ENCODE measurements around the gene IGLON5. TPM values are rescaled to one million over a fixed set of nuclear protein-coding genes. Genes with fewer than 3 reads are reported as not detected.
A peak's percentile ranks its signal among the peaks of the same experiment; 100 is the strongest.

Gene IGLON5
- total RNA-seq, 1 experiment from 2014 or later, result 1.2 TPM

GRCh38 chr19:51338563-51339312 lies 27.3 kb downstream of the IGLON5 start:
- DNase-seq (ENCODE audit: low spot score), result peak; percentile 89

GRCh38 chr19:51339313-51339686 lies 27.9 kb downstream of the IGLON5 start:
- no peak for DNase-seq (ENCODE audit: low spot score)

- DNase-seq (ENCODE audit: low spot score), result peak; percentile 99
Measured at GRCh38 chr19:51339687-51340656, 28.5 kb downstream of the IGLON5 start.

GRCh38 chr19:51341066-51341465 lies 29.6 kb downstream of the IGLON5 start:
- no peak for DNase-seq (ENCODE audit: low spot score)

GRCh38 chr19:51341976-51342580 lies 30.6 kb downstream of the IGLON5 start, which contains the start of gene VSIG10L:
TSS of gene VSIG10L (minus strand) at chr19:51342139. CDS start at chr19:51342124, 15 bp downstream.
- DNase-seq (ENCODE audit: low spot score), result no peak

GRCh38 chr19:51342631-51343569 lies 31.5 kb downstream of the IGLON5 start:
- DNase-seq (ENCODE audit: low spot score), result no peak

- DNase-seq (ENCODE audit: low spot score), result no peak
Measured at GRCh38 chr19:51345076-51345620, 33.7 kb downstream of the IGLON5 start.

- DNase-seq (ENCODE audit: low spot score), result no peak
Measured at GRCh38 chr19:51346742-51347141, 35.3 kb downstream of the IGLON5 start.

- no peak for DNase-seq (ENCODE audit: low spot score)
Measured at GRCh38 chr19:51347209-51347928, 35.9 kb downstream of the IGLON5 start.

- no peak for DNase-seq (ENCODE audit: low spot score)
Measured at GRCh38 chr19:51351266-51351990, 40.0 kb downstream of the IGLON5 start.

- DNase-seq (ENCODE audit: low spot score), result no peak
Measured at GRCh38 chr19:51352783-51353360, 41.4 kb downstream of the IGLON5 start.

- DNase-seq (ENCODE audit: low spot score), result peak; percentile 61
Measured at GRCh38 chr19:51354103-51354741, 42.8 kb downstream of the IGLON5 start.

GRCh38 chr19:51354742-51355148 lies 43.3 kb downstream of the IGLON5 start:
- peak; percentile 73 for DNase-seq (ENCODE audit: low spot score)

- no peak for DNase-seq (ENCODE audit: low spot score)
Measured at GRCh38 chr19:51356159-51356801, 44.8 kb downstream of the IGLON5 start.

- DNase-seq (ENCODE audit: low spot score), result no peak
Measured at GRCh38 chr19:51357952-51358351, 46.5 kb downstream of the IGLON5 start.

- peak; percentile 95 for DNase-seq (ENCODE audit: low spot score)
Measured at GRCh38 chr19:51359294-51359693, 47.9 kb downstream of the IGLON5 start.

- no peak for DNase-seq (ENCODE audit: low spot score)
Measured at GRCh38 chr19:51361239-51361638, 49.8 kb downstream of the IGLON5 start.
